Stimulated activated CD8-positive, alpha-beta memory T cell treated with anti-CD3 and anti-CD28 coated beads, Interleukin-7, amount 100 ng/mL, for 24 hours (primary cell): ENCODE measurements around the gene NPY.
"Not testable (repeated sequence)": the region's sequence is repeated elsewhere in the genome, so short reads cannot be mapped to it uniquely, and the experiment has no call there.

Experiments
- DNase-seq: peaks from one replicate; pipeline ENCODE4 v3.0.0-alpha.2; 2020; ENCODE audit warnings: low read depth

The NPY gene

GRCh38 chr7:24283897-24284698 is at the start of gene NPY:
NPY (plus strand) TSS chr7:24284190; CDS start chr7:24285241, 1,051 bp downstream.
- no peak for DNase-seq

- no peak for DNase-seq
Measured at GRCh38 chr7:24239260-24239659, 44.7 kb upstream of the NPY start.

- no peak for DNase-seq
Measured at GRCh38 chr7:24241206-24241605, 42.8 kb upstream of the NPY start.

GRCh38 chr7:24244554-24244953 is 39.4 kb upstream of the NPY start:
- DNase-seq: no peak

GRCh38 chr7:24245362-24245761 is 38.6 kb upstream of the NPY start:
- DNase-seq: no peak

GRCh38 chr7:24249266-24249665 is 34.7 kb upstream of the NPY start:
- no peak for DNase-seq

- no peak for DNase-seq
Measured at GRCh38 chr7:24251568-24251967, 32.4 kb upstream of the NPY start.

GRCh38 chr7:24255139-24255538 is 28.9 kb upstream of the NPY start:
- no peak for DNase-seq

GRCh38 chr7:24258324-24258723 is 25.7 kb upstream of the NPY start:
- DNase-seq: not testable (repeated sequence)

- DNase-seq: no peak
Measured at GRCh38 chr7:24271938-24272337, 12.1 kb upstream of the NPY start.

GRCh38 chr7:24279512-24279911 is 4.5 kb upstream of the NPY start:
- DNase-seq: no peak

GRCh38 chr7:24283554-24283896 is 465 bp upstream of the NPY start:
- DNase-seq: no peak

- DNase-seq: no peak
Measured at GRCh38 chr7:24284699-24285506, 913 bp downstream of the NPY start.

GRCh38 chr7:24290004-24290641 is 6.1 kb downstream of the NPY start:
- DNase-seq: peak; percentile 19

- DNase-seq: no peak
Measured at GRCh38 chr7:24291271-24291670, 7.3 kb downstream of the NPY start.

GRCh38 chr7:24297362-24297761 is 13.4 kb downstream of the NPY start:
- no peak for DNase-seq

- no peak for DNase-seq
Measured at GRCh38 chr7:24298696-24299095, 14.7 kb downstream of the NPY start.

GRCh38 chr7:24299192-24299591 is 15.2 kb downstream of the NPY start:
- DNase-seq: no peak

- DNase-seq: no peak
Measured at GRCh38 chr7:24301703-24302102, 17.7 kb downstream of the NPY start.

GRCh38 chr7:24304494-24305095 is 20.6 kb downstream of the NPY start:
- DNase-seq: no peak

- DNase-seq: no peak
Measured at GRCh38 chr7:24307326-24307725, 23.3 kb downstream of the NPY start.

GRCh38 chr7:24312588-24312987 is 28.6 kb downstream of the NPY start:
- no peak for DNase-seq

- DNase-seq: no peak
Measured at GRCh38 chr7:24313777-24314176, 29.8 kb downstream of the NPY start.
